Stimulated activated CD8-positive, alpha-beta memory T cell treated with anti-CD3 and anti-CD28 coated beads, Interleukin-12 subunit alpha, Interleukin-12 subunit beta, amount 100 ng/mL, for 4 hours (primary cell): ENCODE data around the gene MACROH2A1.

Source experiments
- DNase-seq: peaks from one replicate; pipeline ENCODE4 v3.0.0-alpha.2; 2020; ENCODE audit warnings: low read depth

MACROH2A1 gene

DNA sequence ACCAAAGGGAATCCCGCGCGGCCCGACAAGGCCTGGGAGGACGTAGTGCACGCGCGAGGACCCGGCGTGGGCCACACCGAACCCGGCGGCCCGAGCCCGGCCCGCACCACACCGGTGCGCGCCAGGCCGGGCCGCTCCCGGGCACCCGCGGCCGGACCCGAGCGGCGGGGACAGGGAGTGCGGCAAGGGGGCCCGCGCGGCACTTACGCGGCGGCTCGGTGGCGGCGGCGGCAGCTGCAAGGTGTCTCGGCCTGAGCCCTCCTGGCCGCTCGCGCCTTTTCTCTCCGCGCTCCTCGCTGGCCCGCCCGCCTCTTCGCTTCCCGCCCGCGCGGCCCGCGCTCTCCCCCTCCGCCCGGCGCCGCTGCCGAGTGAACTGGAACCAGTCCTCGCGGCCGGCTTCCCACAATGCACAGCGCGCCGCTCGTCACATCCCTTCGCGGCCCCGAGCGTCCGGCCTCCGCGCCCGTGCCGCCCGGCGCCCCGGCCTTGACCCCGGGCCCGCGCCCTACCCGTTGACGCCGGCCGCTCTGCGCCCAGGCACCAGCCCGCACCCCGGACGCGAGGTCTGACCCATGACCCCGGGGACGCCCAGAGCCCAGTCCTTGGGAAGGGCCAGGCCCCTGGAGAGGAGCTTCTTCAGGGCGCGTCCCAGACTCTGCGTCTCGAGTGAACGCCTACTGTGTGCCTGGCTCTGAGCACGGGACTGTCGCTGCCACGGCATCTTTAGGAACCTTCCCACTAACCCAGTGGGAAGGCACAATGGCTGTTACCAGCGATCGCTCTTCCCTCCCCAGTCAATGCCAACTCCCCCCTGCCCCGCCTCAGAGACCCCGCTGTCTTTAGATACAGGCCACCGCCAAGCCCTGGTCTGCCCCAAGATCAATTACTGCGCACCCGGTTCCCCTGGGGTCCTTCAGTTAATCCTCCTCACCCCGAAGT lies at the start of gene MACROH2A1:
TSS of gene MACROH2A1 (minus strand) at position 377 of the 939 bp plus-strand sequence. CDS start 10,138 bp downstream, outside the sequence.
- DNase-seq, result peak; percentile 68

DNA sequence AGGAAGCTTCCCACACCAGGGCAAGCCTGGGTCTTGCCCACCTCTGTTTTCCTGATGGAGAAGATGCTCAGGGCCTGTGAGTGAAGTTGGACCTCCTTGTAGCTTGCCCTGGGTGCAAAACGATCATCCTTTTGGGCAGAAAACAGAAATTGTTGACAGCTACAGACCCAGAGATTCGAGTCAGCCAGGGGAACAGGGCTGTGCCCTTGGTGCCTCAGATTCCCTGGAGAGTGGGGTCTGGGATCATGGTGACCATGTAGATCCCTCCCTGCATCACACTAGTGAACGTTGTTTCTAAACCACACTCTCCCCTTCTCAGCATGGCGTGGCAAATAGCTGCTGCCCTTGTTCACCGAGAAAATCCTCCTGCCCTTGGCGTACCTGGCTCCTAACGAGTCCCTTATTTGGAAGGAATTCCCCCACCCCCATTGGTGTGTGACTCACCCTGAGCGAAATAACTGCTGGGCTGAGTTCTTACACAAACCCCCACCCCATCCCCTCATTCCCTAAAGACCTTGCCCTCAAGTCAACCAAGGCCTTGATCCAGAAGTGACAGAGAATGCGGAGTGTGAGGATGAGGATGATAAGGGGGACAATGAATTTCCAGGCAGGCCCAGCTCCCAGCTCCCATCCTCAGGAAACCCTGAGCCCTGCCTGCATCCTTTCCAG lies 49.2 kb upstream of the MACROH2A1 start:
- DNase-seq, result no peak

DNA sequence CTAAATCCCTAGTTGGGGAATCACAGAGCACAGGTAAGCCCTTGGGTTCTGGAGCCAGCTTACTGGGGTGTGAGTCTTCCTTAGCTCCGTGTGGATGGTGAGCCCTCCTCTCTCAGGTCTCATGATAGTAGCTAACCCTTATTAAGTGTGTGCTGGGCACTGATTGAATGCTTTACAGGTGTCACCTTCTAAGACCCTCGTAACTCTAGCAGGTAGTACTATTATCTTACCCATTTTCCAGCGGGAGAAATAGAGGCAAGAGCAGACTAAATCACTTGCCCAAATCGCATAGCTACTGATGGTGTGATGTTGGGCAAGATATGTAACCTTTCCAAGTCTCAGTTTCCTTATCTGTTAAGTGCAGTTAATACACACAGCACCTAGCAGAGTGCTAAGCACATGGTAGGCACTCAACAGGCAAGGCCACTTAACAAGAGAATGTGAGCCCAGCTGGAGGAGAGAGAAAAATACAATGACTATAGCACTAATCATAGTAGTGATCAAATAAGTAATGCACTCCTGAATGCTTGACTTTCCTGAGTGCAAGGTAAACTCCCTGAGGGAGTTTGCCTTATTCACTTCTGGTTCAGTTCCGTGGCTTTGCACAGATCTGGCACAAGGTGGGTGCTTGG lies 48.4 kb upstream of the MACROH2A1 start, which contains the start of gene DCANP1:
TSS of gene DCANP1 (minus strand) at position 51 of the 632 bp plus-strand sequence. CDS start 240 bp downstream, outside the sequence.
- DNase-seq, result no peak

DNA sequence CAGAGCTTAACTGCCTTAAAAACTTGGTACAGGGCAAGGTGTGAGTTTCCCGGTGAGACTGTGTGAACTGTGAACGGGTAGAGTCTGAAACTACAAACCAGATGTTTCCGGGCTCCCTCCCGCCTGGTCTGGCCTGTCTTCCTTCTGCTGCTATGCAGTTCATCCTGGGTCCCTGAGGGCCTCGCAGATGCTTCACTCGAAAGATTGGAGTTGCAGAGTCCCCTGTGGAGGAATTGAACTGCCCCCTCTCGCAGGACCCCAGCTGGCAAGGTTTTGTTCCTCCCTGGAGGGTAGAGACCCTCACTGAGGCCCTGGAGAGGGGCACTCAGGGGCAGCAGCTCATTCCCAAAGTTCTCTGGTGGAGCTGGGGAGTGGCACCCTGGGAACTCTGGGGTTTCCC lies 47.6 kb upstream of the MACROH2A1 start:
- DNase-seq, result no peak

DNA sequence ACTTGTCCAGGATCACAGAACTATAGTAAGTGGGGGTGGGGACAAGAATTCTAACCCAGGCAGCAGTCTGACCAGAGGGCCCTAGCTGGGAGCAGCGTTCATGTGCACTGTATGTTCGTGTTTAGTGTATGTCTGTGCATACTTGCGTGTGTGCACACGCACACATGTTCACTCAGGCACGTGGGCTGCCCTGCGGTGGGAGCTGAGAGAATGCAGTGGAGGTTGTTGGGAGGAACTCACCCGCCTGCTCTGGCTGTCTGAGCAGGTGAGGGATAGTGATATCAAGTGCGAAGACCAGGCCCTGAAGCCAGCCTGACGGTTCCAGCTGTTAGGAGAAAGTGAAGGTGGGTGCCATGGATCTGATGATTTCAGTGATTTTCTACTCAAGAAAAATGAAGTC lies 47.2 kb upstream of the MACROH2A1 start:
- DNase-seq, result no peak

DNA sequence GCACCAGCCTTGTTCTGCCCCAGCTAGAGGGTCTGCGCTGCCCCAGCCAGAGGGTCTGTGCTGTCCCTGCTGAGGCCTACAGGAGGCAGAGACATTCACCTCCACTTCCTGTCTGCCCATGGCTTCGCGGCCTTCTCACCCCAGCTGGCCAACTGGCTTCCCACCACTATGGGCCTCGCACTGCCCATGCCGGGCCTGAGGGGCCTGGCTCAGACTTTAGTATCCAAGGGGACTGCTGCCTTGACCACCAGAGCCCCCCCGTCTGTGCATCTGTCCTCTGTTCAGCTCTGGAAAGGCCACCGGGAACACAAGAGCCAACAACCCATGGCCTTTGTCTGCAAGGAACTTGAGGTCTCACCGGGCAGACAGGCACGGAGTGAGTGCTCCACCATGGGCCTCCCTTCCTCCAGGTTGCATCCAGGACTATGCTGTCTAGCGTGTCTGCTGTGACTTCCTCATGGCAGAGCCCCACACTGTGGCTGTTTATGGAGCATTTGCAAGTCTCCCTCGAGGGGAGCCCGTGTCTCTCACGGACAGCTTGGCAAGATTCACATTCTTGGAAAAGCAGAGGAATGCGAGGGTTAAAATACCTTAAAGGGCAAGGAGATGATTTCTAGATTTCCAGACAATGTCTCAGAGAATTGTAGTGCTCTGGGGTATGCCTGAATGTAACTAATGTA lies 46.4 kb upstream of the MACROH2A1 start:
- DNase-seq, result no peak

DNA sequence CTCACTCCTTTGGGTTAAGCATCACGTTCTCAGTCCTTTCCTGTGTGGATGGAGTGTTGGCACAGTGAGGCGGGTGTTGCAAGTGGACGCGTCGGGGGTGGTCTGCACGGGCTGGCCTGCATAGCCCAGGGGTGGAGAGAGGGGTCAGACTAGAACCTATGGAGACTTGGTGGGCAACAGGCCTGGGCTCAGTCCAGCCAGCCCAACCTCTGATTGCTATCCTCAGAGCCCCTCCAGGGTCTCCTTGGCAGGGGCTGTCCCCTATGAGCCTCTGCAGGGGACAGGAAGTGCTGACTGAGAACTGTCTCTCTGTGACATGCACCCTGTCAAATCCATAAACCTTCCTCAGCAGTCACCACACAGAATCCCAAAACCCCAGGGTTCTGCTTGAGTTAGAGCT lies 45.9 kb upstream of the MACROH2A1 start:
- no peak for DNase-seq

DNA sequence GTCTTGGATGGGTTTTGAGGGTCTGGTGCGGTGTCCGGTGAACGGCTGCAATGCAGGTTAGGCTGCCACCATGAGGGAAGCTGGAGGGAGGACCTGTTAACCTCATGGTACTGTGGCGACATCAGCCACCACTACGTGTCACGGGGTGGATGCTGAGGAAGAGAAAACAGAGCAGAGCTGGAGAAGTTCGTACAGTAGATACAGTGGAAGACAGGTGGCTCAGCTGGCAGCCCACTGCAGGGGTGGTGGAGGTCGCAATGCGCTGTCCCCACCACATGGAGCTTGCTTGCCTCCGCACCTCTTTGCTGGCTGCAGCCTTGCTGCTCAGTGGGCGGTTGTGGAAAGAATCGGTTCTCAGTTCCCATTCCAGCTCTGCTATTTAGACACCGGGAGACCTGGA lies 45.3 kb upstream of the MACROH2A1 start:
- no peak for DNase-seq

DNA sequence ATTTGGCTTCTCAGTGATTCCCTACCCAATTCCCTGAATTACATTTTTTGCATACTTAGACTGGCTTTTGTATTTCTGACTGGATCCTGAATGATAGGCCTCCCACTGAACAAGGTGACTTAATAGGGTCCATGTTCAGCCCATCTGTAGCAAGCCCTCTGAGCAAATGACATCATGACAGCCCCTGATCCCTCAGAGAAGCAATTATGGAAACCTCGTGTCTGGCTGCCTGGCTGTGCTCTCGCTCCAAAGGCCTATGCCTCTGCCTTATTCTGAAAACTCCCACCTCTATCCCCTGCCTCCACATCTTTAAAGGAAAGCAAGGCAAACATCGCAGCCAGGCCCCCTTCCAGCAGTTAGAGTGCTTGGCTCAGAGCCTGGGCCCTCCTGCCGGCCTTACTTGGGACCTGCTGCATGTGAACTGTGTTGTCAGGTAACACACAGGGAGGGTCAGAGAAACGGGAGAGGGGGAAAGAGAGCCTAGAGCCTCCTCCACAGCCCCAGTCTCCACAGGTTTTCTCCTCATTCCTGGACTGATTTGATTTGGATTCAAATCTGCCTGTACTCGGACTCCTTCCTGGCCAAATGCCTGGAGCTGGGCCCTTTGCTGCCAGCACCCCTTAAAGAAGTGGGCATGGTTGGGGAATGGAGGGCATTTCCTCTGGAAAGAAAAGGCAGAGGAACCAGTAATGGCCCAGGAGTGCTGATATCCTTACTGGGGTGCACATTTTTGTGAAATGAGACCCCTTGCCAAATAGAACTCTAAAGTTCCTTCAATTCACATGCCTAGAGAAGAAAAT lies 44.3 kb upstream of the MACROH2A1 start:
- no peak for DNase-seq

DNA sequence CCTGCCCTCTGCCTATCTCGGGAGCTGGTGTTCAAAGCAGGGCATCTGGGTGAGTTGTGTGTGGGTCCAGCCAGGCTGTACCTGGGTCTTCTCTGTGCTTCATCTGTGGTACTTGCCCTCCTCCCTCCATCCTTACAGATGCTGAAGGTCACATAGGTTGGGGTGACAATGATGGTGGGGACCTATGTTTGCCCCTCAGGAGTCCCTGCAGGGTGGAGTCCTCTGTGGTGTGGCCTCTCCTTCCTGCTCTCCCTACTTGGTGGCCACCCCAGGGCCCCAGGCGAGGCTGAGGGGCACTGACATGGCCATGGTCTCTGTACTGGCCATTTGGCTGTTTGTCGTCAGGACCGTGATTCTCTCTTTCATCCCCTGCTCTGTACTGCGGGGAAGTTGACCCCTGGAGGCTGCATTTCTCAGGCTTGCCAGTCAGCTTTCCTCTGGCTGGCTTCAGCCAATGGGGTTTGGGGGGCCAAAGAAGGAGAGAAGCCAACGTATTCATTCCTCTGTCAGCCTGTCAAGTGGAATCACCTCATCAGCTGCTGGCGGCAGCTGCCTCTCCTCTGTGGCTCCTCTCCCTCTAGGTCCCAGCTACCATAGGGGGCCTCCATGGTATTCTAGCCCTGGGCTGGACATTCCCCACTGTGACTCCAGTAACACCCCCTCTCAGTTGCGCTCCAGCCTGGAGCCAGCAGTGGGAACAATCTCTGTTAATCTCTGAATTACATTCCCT lies 43.6 kb upstream of the MACROH2A1 start:
- no peak for DNase-seq

DNA sequence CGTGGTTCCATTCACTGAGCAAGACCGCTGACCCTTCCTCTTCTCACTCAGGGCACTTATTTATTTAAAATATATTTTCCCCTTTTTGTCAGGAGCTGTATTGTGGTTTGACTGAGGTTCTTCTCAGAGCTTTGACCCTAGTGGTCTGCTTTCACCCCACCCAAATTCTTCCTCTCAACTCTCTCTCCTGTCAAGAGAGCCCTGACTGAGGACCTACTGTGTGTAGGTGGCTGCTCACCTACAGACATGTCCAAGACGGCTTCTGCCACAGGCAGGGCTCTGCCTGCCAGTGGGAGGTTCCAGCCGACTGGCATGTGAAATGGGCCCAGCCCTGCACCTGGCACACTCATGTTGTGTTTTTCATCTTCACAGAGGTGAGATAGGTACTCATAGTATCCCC lies 42.9 kb upstream of the MACROH2A1 start:
- DNase-seq, result no peak

DNA sequence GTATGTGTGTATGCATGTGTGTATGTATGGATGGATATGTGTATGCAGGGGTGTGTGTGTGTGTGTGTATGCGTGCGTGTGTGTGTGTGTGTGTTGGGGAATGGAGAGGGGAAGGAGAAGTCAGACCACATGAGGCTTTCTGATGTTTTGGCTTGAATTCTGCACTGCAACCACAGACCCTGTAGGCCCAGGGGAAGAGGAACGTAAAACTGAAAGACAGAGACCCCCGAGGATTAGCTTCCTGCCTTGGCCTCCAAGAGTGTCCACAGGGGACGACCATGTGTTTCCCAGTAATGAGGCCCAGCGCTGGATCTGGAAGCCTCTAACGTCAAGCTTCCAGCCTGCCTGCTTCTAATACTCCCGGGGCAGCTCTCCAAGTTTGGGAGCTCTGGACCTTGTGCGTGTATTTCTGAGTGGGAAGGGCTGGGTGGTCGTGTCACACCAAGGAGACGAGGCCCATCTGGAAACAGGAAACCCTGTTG lies 42.4 kb upstream of the MACROH2A1 start:
- no peak for DNase-seq

DNA sequence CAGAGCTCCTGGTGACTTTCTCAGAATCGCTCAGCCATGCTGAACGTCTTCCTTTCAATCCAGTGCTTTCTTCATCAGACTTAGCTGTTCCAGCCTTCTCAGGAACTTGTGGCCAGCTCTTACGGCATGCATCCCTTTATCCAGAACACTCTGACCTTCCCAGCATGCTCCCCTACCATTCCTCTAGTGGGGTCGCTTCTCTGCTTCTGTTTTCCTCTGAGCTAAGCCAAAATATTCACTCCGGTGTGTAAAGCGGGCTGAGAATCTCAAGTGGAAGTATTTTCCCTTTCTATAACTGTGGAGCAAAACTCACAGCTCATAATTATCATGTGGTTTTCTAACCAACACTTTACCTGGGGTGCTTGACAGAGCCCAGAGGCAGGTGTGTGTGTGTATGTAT lies 41.9 kb upstream of the MACROH2A1 start:
- DNase-seq, result no peak

DNA sequence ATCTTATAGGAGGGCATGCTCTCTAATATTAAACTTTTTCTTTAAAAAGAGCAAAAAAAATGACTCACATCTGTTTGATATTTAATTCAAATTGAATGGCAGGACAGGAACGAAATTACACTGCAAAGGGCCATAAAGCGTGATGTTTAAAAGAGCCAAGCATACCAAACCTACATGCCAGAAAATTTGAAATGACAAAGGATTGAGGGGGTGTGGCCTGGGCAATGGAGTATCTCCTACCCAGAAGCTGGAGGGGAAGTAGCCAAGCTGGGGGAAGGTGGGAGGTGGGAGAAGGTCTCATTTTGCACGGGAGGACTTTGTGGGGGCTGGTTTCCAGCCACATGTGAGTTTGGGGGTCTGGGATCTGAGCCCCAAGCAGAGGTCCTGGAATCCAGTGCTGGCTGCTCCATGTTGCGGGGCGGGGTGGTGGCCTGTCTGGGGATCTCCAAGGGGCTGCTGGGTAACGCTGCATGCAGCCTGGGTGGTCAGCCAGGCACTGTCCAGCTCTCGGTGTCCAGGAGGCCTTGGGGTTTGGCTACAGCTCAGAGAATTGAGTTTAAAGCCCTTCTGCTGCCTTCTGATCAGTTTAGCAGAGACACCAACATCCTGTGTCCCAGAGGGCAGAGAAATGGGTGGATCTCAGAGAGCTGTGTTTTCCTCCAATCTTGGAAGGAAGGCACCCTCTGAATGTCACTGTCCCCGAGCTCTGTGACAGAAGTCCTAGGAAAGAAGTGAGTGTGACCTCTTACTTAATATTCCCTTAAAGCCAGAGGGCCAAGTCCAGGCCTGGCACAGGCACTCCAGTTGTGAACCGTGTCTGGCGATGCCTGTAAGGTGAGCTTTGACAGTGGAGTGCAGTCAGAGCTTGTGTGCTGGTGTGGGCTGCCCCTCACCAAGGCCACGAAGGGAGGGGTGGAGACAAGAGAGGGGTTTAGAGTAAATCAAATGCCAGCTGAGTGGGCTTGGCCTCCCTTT lies 40.5 kb upstream of the MACROH2A1 start:
- no peak for DNase-seq

DNA sequence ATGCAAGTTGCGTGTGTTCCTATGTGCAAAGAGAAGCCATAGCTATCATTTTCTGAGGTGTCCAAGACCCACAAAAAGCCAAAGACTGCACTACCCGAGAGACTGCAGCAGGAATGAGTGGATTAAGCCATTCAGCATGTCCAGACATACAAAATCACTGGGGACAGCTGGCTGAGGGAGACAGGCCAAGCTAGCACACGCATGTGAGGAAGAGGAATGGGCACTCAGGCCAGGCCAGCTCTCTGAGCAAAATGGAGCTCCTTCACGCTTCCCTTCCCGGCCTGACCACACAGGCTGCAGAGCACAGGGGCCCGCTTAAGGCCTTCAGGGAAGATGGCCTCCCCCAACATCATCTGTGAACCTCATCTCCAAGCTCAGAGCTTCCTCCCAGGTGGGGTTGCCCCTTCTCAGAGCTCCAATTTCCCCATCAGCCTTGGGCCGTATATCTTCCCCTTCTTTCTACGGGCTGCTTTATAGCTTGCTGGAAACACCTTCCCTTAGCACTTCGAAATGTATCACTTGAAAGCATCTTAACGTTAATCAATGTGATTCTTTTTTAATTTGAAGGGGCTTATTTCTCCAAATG lies 39.7 kb upstream of the MACROH2A1 start:
- DNase-seq, result no peak

DNA sequence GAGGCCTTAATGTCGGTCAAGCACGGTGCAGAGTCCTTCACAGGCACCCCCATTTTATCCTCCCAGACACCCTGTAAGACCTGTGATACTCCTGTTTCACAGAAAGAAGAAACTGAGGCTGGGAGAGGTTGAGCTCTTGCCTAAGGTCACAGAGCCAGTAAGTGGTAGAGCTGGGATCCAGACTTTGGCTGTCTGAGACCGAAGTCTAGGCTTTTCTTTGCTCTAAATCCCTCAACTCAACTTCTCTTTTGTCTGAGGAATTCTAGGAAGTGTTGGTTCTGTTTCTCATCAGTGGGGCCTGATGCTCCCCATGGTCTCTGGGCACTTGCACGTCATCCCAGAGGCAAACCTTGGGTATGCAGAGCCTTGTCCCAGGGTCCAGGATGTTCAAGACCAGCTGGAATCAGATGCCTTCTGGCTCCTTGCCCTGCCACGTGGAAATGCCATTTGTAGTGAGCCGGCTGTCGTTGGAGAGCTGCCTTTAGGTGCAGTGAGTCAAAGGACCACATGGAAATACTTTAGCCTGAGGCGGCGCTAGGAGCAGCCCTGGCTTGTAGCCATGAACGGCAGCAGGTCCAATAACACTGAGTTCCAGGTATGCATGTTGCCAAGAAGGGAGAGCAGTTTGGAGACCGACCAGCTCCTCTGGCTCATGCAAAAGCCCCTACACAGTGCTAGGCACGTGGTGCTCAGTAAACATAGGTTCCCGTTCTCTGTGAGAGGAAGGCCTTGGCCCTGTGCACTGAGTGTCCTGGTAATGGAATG lies 38.9 kb upstream of the MACROH2A1 start:
- DNase-seq, result no peak

DNA sequence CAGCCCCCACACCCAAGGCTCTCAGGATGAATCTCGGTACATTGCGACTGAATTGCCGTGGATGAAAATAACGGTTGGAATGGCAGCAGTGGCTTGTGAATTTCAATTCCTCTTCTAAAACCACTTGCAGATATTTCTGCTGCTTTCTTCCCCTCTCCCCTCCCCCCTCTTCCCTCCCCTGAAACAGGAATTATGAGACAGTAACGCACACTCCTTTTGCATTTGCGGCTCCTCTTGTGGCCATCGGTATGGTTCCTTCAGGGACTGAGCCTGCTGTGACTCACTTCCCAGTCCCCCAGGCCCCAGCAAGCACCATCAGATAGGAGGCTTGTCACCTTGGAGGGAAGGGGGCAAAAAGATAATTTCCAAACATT lies 38.4 kb upstream of the MACROH2A1 start:
- no peak for DNase-seq

DNA sequence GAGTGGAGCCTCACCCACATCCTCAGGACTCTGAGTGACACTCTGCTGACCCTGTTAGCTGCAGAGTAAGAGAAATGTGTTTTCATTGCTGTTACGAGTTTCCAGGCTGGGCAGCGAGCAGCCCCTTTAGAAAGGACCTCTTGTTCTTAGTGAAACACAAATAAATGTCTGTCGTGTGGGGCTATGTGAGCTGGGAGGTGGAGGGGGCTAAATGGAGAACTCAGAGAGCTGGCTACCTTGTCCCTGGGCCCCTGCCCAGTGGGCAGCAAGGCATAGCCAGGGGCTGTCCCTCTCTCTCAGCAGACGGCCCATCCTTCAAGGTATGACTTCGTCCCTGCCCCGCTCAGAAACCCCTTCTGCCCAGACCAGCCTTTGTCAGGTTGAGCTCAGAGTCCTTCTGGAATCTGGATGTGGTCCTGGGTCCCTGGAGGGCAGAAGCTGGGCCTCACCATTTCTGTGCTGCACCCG lies 38.0 kb upstream of the MACROH2A1 start:
- DNase-seq, result no peak
